GM23338 (cell line): ENCODE measurements around the gene BLVRA. TPM values are rescaled to one million over a fixed set of nuclear protein-coding genes. Genes with fewer than 3 reads are reported as not detected.
A peak's percentile ranks its signal among the peaks of the same experiment; 100 is the strongest.

Source experiments
- ATAC-seq: fragments of 200-7000 bp; cut with Tn5 transposase; 3 replicates; pipeline ENCODE4 v1.9.1; 2020
- DNase-seq: peaks from one replicate; pipeline ENCODE4 v3.0.0-alpha.2; 2015; ENCODE audit warnings: low spot score
- H2AFZ ChIP-seq: fragments of 200-600 bp; sonication (generic); 2 replicates; pipeline ENCODE4 v1.8.0; 2016; ENCODE audit warnings: antibody characterized with exemption, mild to moderate bottlenecking, moderate library complexity
- H3F3A ChIP-seq: fragments of 200-600 bp; sonication (generic); replicated peaks from 2 replicates; pipeline ENCODE4 v1.8.0; 2017; ENCODE audit warnings: antibody characterized with exemption, mixed run types, low read depth
- H3K27ac ChIP-seq: fragments of 200-600 bp; sonication (generic); 2 replicates; pipeline ENCODE4 v1.6.1; 2016; ENCODE audit warnings: low read depth
- H3K27me3 ChIP-seq: fragments of 200-600 bp; sonication (generic); 2 replicates; pipeline ENCODE4 v1.8.0; 2016; ENCODE audit warnings: mild to moderate bottlenecking, mixed run types, moderate library complexity; ENCODE audit not compliant: insufficient read depth
- H3K36me3 ChIP-seq: fragments of 200-600 bp; sonication (generic); 2 replicates; pipeline ENCODE4 v1.8.0; 2016; ENCODE audit warnings: mild to moderate bottlenecking; ENCODE audit not compliant: insufficient read depth
- H3K4me1 ChIP-seq: fragments of 200-600 bp; sonication (generic); 2 replicates; pipeline ENCODE4 v1.8.0; 2016; ENCODE audit warnings: mild to moderate bottlenecking, moderate library complexity; ENCODE audit not compliant: insufficient read depth
- H3K4me2 ChIP-seq: fragments of 200-600 bp; sonication (generic); 2 replicates; pipeline ENCODE4 v1.7.1; 2017; ENCODE audit warnings: mixed run types
- H3K4me3 ChIP-seq: fragments of 200-600 bp; sonication (generic); 2 replicates; pipeline ENCODE4 v1.6.1; 2016; ENCODE audit warnings: mixed run types
- H3K79me2 ChIP-seq: fragments of 200-600 bp; sonication (generic); replicated peaks from 2 replicates; pipeline ENCODE4 v1.8.0; 2017; ENCODE audit warnings: mild to moderate bottlenecking; ENCODE audit not compliant: insufficient read depth
- H3K9me2 ChIP-seq: fragments of 200-600 bp; sonication (generic); 2 replicates; pipeline ENCODE4 v1.8.0; 2017; ENCODE audit not compliant: insufficient read depth
- H4K20me1 ChIP-seq: fragments of 200-600 bp; sonication (generic); replicated peaks from 2 replicates; pipeline ENCODE4 v1.8.0; 2017; ENCODE audit warnings: mild to moderate bottlenecking; ENCODE audit not compliant: insufficient read depth
- H3K27ac Mint-ChIP-seq: 2 replicates; pipeline ENCODE4 v1.8.0; 2020; ENCODE audit warnings: inconsistent platforms, mild to moderate bottlenecking, moderate library complexity, mixed read lengths
- H3K27me3 Mint-ChIP-seq: 3 replicates; pipeline ENCODE4 v1.8.0; 2022; ENCODE audit warnings: low read depth, mild to moderate bottlenecking, moderate library complexity, mixed read lengths, inconsistent platforms; ENCODE audit not compliant: insufficient read depth, poor library complexity
- H3K36me3 Mint-ChIP-seq: 3 replicates; pipeline ENCODE4 v1.8.0; 2021; ENCODE audit warnings: low read depth, mild to moderate bottlenecking, inconsistent platforms, moderate library complexity, mixed read lengths
- H3K4me1 Mint-ChIP-seq: 3 replicates; pipeline ENCODE4 v1.8.0; 2020; ENCODE audit warnings: mild to moderate bottlenecking, inconsistent platforms, mixed read lengths
- H3K4me3 Mint-ChIP-seq: 3 replicates; pipeline ENCODE4 v1.8.0; 2021; ENCODE audit warnings: moderate library complexity, mild to moderate bottlenecking, inconsistent platforms, mixed read lengths
- H3K9me3 Mint-ChIP-seq: 3 replicates; pipeline ENCODE4 v1.8.0; 2020; ENCODE audit warnings: moderate library complexity, mild to moderate bottlenecking, inconsistent platforms, mixed read lengths
- CREB1 ChIP-seq: fragments of 250-450 bp; sonication (Bioruptor Pico); IDR thresholded peaks from 2 replicates; pipeline ENCODE4 v1.5.0; 2020; ENCODE audit warnings: low read depth, mild to moderate bottlenecking, moderate library complexity
- CTCF ChIP-seq, 2 experiments: fragments of 200-600 bp in 1 of 2; sonication (generic) in 1 of 2; conservative IDR thresholded peaks; 2 replicates each; pipeline versions ENCODE4 v1.5.1 to v1.6.1; 2016 to 2017; ENCODE audit warnings: antibody characterized with exemption in 2 of 2, low read depth in 2 of 2, mild to moderate bottlenecking in 2 of 2, moderate library complexity in 1 of 2
- ETS1 ChIP-seq: IDR thresholded peaks from 2 replicates; pipeline ENCODE4 v1.6.1; 2016; ENCODE audit warnings: antibody characterized with exemption
- EZH2 ChIP-seq: fragments of 200-600 bp; sonication (generic); IDR thresholded peaks from one replicate; pipeline ENCODE4 v1.8.0; 2017; ENCODE audit warnings: antibody characterized with exemption, mild to moderate bottlenecking, low read depth; ENCODE audit not compliant: unreplicated experiment
- EZH2phosphoT487 ChIP-seq: fragments of 200-600 bp; sonication (generic); IDR thresholded peaks from one replicate; pipeline ENCODE4 v1.8.1; 2018; ENCODE audit warnings: antibody characterized with exemption; ENCODE audit not compliant: unreplicated experiment
- JUNB ChIP-seq: IDR thresholded peaks from one replicate; pipeline ENCODE4 v1.6.1; 2016; ENCODE audit warnings: antibody characterized with exemption; ENCODE audit not compliant: unreplicated experiment
- NANOG ChIP-seq: IDR thresholded peaks from 2 replicates; pipeline ENCODE4 v1.6.1; 2016; ENCODE audit warnings: antibody characterized with exemption, borderline replicate concordance
- POLR2AphosphoS5 ChIP-seq: IDR thresholded peaks from 2 replicates; pipeline ENCODE4 v1.6.1; 2016; ENCODE audit warnings: antibody characterized with exemption, low read depth
- REST ChIP-seq: IDR thresholded peaks from one replicate; pipeline ENCODE4 v1.6.1; 2018; ENCODE audit warnings: antibody characterized with exemption; ENCODE audit not compliant: unreplicated experiment
- STAT1 ChIP-seq: IDR thresholded peaks from one replicate; pipeline ENCODE4 v1.6.1; 2016; ENCODE audit warnings: antibody characterized with exemption; ENCODE audit not compliant: unreplicated experiment
- ZNF114 ChIP-seq: fragments of 250-450 bp; sonication (Bioruptor Pico); IDR thresholded peaks from 2 replicates; pipeline ENCODE4 v1.5.0; 2020; ENCODE audit warnings: mild to moderate bottlenecking, moderate library complexity
- ZNF331 ChIP-seq: fragments of 250-450 bp; sonication (Bioruptor Pico); IDR thresholded peaks from 2 replicates; pipeline ENCODE4 v1.5.0; 2020; ENCODE audit warnings: low read depth, mild to moderate bottlenecking, moderate library complexity
- polyA plus RNA-seq: library from polyadenylated mRNA; unstranded; fragments of >200 nt; fragmentation: Nextera tagmentation; extraction: Ambion mirVana; gene quantifications from 2 replicates; pipeline ENCODE4 v1.2.1, GENCODE V29; 2016
- total RNA-seq: library from RNA; depleted of rRNA; stranded (reverse); fragments of >200 nt; shearing (Covaris generic); gene quantifications from 2 replicates; pipeline ENCODE4 v1.2.3, GENCODE V29; 2014

The BLVRA gene
- total and polyA plus RNA-seq, 2 experiments from 2014 or later: 17.0 to 46.5 TPM

GRCh38 chr7:43757073-43757720, 1.3 kb upstream of the BLVRA start (continued):
- no peak for TF ChIP-seq NANOG
- TF ChIP-seq EZH2: no peak
- TF ChIP-seq EZH2phosphoT487: no peak
- no peak for TF ChIP-seq ETS1
- TF ChIP-seq CREB1 (CRISPR knock-in tag): no peak
- no peak for TF ChIP-seq ZNF114 (CRISPR knock-in tag)
- no peak for TF ChIP-seq CTCF (conservative IDR thresholded peaks at IDR 0.05; ENCODE audit: low read depth in 2 of 2)

GRCh38 chr7:43758822-43759683, 573 bp downstream of the BLVRA start:
- peaks cover 24% of the 10 kb centered on the region for H3K27me3 Mint-ChIP-seq
- H3K4me2 ChIP-seq: peak overlapping the region; percentile 96
- H3K9me2 ChIP-seq: peaks cover 4% of the 10 kb centered on the region; the same call in 1 of the 2 replicates
- H4K20me1 ChIP-seq: no peaks in the 10 kb centered on the region
- peaks cover 16% of the 10 kb centered on the region for H3K4me1 ChIP-seq
- H3K36me3 ChIP-seq: no peaks in the 10 kb centered on the region
- H3K4me1 Mint-ChIP-seq: peaks cover 30% of the 10 kb centered on the region
- ATAC-seq: peak; percentile 71
- no peak overlapping the region for H3K27ac Mint-ChIP-seq
- no peaks in the 10 kb centered on the region for H3K79me2 ChIP-seq
- no peak overlapping the region for H3K27ac ChIP-seq
- peak overlapping the region; percentile 72 for H3K4me3 Mint-ChIP-seq
- peaks cover 35% of the 10 kb centered on the region for H3K27me3 ChIP-seq
- H3F3A ChIP-seq: 0 out of 2 replicates have a peak, but pooled peaks cover 6% of the 10 kb centered on the region
- DNase-seq: peak; percentile 71
- H2AFZ ChIP-seq: peak overlapping the region; percentile 99
- H3K36me3 Mint-ChIP-seq: no peaks in the 10 kb centered on the region
- peak overlapping the region; percentile 82 for H3K4me3 ChIP-seq
- H3K9me3 Mint-ChIP-seq: no peaks in the 10 kb centered on the region
- TF ChIP-seq EZH2: no peak
- TF ChIP-seq EZH2phosphoT487: no peak
- TF ChIP-seq CREB1 (CRISPR knock-in tag): no peak
- no peak for TF ChIP-seq JUNB
- no peak for TF ChIP-seq STAT1
- TF ChIP-seq REST: no peak
- TF ChIP-seq POLR2AphosphoS5: no peak
- no peak for TF ChIP-seq ZNF114 (CRISPR knock-in tag)
- no peak for TF ChIP-seq CTCF (conservative IDR thresholded peaks at IDR 0.05; ENCODE audit: low read depth in 2 of 2)
- no peak for TF ChIP-seq ETS1
- TF ChIP-seq ZNF331 (CRISPR knock-in tag): no peak
